Activated CD4-positive, alpha-beta T cell treated with anti-CD3 and anti-CD28 coated beads for 36 hours (primary cell): ENCODE data around the gene RABGAP1L. TPM values are rescaled to one million over a fixed set of nuclear protein-coding genes. Genes with fewer than 3 reads are reported as not detected.
A peak's percentile ranks its signal among the peaks of the same experiment; 100 is the strongest.

ENCODE experiments used
- ATAC-seq: fragments of 200-7000 bp; cut with Tn5 transposase; one replicate; pipeline ENCODE4 v1.10.0; 2021; ENCODE audit warnings: mild to moderate bottlenecking, moderate library complexity
- CTCF ChIA-PET: fragments of 350-600 bp; sonication (Branson Sonifier 250); formaldehyde crosslinking; loops from one replicate; lab custom pipeline; 2021; ENCODE audit warnings: antibody characterized with exemption; lab: Charles Lee
- POLR2A ChIA-PET: fragments of 350-600 bp; sonication (Branson Sonifier 250); formaldehyde crosslinking; loops from one replicate; lab custom pipeline; 2021; ENCODE audit warnings: antibody characterized with exemption, inconsistent platforms; lab: Charles Lee
- DNase-seq: peaks from one replicate; pipeline ENCODE4 v3.0.0-alpha.2; 2020
- H3K27ac Mint-ChIP-seq: one replicate; pipeline ENCODE4 v1.8.0; 2021; ENCODE audit warnings: mixed read lengths
- H3K27me3 Mint-ChIP-seq: one replicate; pipeline ENCODE4 v1.8.0; 2021; ENCODE audit warnings: mixed read lengths
- H3K36me3 Mint-ChIP-seq: one replicate; pipeline ENCODE4 v1.8.0; 2021; ENCODE audit warnings: low read depth, mixed read lengths
- H3K4me1 Mint-ChIP-seq: one replicate; pipeline ENCODE4 v1.8.0; 2021; ENCODE audit warnings: mixed read lengths
- H3K4me3 Mint-ChIP-seq: one replicate; pipeline ENCODE4 v1.8.0; 2021; ENCODE audit warnings: mild to moderate bottlenecking, moderate library complexity, mixed read lengths
- H3K9me3 Mint-ChIP-seq: one replicate; pipeline ENCODE4 v1.8.0; 2021; ENCODE audit warnings: low read depth, mixed read lengths
- intact Hi-C, 2 experiments: fragments of 100-400 bp; cut with DNase I in 1 of 2; cut with micrococcal nuclease in 1 of 2; formaldehyde crosslinking; loops; one replicate each; pipeline versions ENCODE4 v1.14.2 to v1.15.1; 2022 to 2024; cut with DNase I, micrococcal nuclease
- total RNA-seq, 2 experiments: library from RNA; stranded (reverse); gene quantifications; one replicate each; pipeline ENCODE4 v1.2.3, GENCODE V29; 2021

RABGAP1L gene
- total RNA-seq, 2 experiments from 2014 or later = 22.6 to 29.9 TPM

GRCh38 chr1:174984952-174985351 lies 825.6 kb downstream of the RABGAP1L start:
- Mint-ChIP-seq H3K4me1 (peaks cover 32% of the 10 kb centered on the region), H3K4me3 (no peak overlapping the region), H3K9me3 (no peaks in the 10 kb centered on the region), H3K27me3 (no peaks in the 10 kb centered on the region), H3K27ac (no peak overlapping the region), H3K36me3 (peaks cover 23% of the 10 kb centered on the region)
- DNase-seq (no peak), ATAC-seq (no peak)
- ChIA-PET POLR2A (no interaction called here), CTCF (interaction anchor here (0.8 to 1.6 kb wide), 6 partner anchors 14 to 723 kb away, joined by 3 to 10 read pairs (median 6); partner anchors contain the start of gene CACYBP)
- intact Hi-C loops = loop anchor here in 1 of 2 experiments (5.0 kb wide), 2 partner anchors 103 to 728 kb away; no protein-coding TSS in a partner anchor

DNA sequence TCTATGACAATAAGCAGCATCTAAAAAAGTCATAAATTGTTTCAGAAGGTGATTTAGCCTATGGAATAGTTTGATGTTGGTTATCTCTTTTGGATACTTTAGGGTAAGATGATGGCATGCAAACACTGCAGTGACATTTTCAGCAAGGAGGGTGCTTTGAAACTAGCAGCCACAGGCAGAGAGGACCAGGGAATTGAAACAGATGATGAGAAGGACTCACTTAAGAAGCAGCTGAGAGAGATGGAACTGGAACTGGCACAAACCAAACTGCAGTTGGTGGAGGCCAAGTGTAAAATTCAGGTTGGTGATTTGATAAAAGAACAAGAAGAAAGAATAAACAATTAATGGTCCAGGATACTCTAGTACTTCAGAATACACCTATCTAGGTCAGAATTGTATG lies 829.2 kb downstream of the RABGAP1L start:
- no peak overlapping the region for H3K4me3 Mint-ChIP-seq

DNA sequence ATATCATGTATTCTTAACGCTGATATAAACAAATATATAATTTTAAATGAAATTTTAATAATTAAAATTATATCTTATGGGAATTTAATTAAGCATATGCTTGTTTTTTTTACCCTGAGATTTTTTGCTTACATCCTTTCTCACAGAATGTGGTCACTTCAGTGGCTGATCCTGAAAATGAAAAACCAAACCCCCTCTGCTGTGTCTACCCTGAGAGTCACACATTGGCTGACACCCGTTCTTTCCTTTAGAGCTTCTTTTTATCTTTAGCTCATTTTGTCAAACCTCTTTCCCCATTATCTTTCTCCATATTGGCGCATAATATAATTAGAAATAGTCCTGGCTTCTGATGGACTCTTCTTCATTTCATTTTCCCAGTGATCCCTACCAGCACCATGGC lies 829.7 kb downstream of the RABGAP1L start:
- Mint-ChIP-seq H3K9me3 (no peaks in the 10 kb centered on the region), H3K27ac (peak overlapping the region; percentile 90), H3K27me3 (no peaks in the 10 kb centered on the region), H3K4me1 (peaks cover 24% of the 10 kb centered on the region), H3K4me3 (no peak overlapping the region), H3K36me3 (peaks cover 6% of the 10 kb centered on the region)
- ATAC-seq = no peak
- intact Hi-C loops = no loop called here
- no peak for DNase-seq
- POLR2A ChIA-PET = no interaction called here
- CTCF ChIA-PET = interaction anchor here (0.7 to 1.9 kb wide), 5 partner anchors 10 to 220 kb away, joined by 3 to 9 read pairs (median 3); no protein-coding TSS in a partner anchor

More for the DNA sequence above, 829.2 kb downstream of the RABGAP1L start:
- no peak for ATAC-seq
- intact Hi-C loops = no loop called here
- POLR2A ChIA-PET = no interaction called here
- no peaks in the 10 kb centered on the region for H3K27me3 Mint-ChIP-seq
- H3K27ac Mint-ChIP-seq = no peak overlapping the region
- H3K36me3 Mint-ChIP-seq = peaks cover 7% of the 10 kb centered on the region
- CTCF ChIA-PET = interaction anchor here (1.2 to 1.9 kb wide), 2 partner anchors 10 to 219 kb away, joined by 3 to 9 read pairs; no protein-coding TSS in a partner anchor
- H3K4me1 Mint-ChIP-seq = peaks cover 22% of the 10 kb centered on the region
- DNase-seq = no peak
- H3K9me3 Mint-ChIP-seq = no peaks in the 10 kb centered on the region

DNA sequence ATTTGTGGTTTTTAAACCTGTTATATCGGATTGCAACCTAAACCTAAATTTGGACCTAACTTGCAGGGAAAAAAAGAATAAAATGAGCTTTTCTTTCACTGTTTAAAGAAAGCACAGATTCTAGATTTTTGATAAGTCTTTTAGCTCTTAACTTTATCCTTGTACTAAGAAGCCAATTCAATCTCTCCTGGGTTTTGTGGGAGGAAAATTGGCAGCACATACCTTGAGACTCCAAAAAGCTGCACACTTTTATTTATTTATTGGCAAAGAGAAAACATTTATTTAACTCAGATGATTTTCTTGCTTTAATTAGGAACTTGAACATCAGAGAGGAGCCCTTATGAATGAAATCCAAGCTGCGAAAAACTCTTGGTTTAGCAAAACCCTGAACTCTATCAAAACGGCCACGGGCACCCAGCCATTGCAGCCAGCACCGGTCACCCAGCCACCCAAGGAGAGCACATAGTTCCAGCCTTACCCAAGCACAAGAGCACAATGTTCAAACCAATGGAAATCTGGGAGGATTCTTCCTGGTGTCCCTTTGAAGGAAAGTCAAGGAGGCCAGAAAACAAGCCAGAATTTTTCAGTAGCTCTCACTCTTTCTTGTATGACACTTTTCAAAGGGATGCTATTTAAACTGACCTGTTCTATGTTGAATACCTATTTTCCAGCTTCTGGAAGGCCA lies 830.4 kb downstream of the RABGAP1L start:
- ChIA-PET CTCF (interaction anchor here (0.7 to 1.9 kb wide), 8 partner anchors 9 to 244 kb away, joined by 3 to 9 read pairs (median 3); no protein-coding TSS in a partner anchor), POLR2A (no interaction called here)
- H3K4me1 Mint-ChIP-seq = peaks cover 25% of the 10 kb centered on the region
- intact Hi-C loops = loop anchor here in 1 of 2 experiments (1.0 to 2.0 kb wide), 2 partner anchors 10 to 21 kb away; partner anchors contain the start of gene CACYBP
- no peaks in the 10 kb centered on the region for H3K27me3 Mint-ChIP-seq
- DNase-seq (no peak), ATAC-seq (no peak)
- peak overlapping the region; percentile 90 for H3K27ac Mint-ChIP-seq
- H3K36me3 Mint-ChIP-seq = peaks cover 6% of the 10 kb centered on the region
- peak overlapping the region; percentile 62 for H3K4me3 Mint-ChIP-seq
- no peaks in the 10 kb centered on the region for H3K9me3 Mint-ChIP-seq

DNA sequence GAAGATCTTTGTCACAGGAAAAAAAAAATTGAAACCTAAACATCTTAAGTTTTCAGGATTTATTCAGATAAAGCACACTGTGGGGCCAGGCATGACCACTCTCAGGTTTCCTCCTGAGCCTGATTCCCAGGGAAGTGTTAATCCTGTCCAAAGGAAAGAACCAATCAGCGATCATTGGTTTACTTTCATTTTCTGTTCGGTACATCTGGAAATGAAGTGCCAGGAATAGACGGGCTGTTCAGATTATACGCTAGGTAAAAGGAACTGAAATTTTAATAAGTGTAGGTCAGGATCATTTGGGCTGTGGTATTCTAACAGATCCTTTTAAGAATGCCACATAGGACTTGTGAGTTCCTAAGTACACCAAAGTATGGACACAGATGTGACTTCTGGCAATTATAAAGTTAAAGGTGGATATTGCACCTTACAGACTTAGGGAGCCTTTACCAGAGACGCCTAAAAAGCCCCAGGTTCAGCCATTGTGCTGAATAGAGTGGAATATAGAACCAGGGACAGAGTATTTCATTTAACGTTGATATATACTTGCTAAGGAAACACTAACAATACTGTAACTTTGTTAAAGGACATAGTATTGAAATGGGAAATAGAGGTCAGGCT lies 831.2 kb downstream of the RABGAP1L start:
- Mint-ChIP-seq H3K4me1 (peaks cover 23% of the 10 kb centered on the region), H3K9me3 (no peaks in the 10 kb centered on the region), H3K27me3 (no peaks in the 10 kb centered on the region), H3K4me3 (peak overlapping the region; percentile 76), H3K27ac (peak overlapping the region; percentile 88), H3K36me3 (peaks cover 6% of the 10 kb centered on the region)
- ATAC-seq = peak; percentile 72
- intact Hi-C loops = loop anchor here in 1 of 2 experiments (1.0 to 2.0 kb wide), 2 partner anchors 9 to 22 kb away; partner anchors contain the start of gene CACYBP
- ChIA-PET CTCF (interaction anchor here (0.9 to 1.9 kb wide), 6 partner anchors 8 to 245 kb away, joined by 3 to 9 read pairs (median 4); no protein-coding TSS in a partner anchor), POLR2A (no interaction called here)
- no peak for DNase-seq

- peaks cover 8% of the 10 kb centered on the region for H3K36me3 Mint-ChIP-seq
- peaks cover 23% of the 10 kb centered on the region for H3K4me1 Mint-ChIP-seq
- no peaks in the 10 kb centered on the region for H3K27me3 Mint-ChIP-seq
- ChIA-PET CTCF (interaction anchor here (0.7 to 1.7 kb wide), 3 partner anchors 8 to 234 kb away, joined by 4 to 11 read pairs (median 4); no protein-coding TSS in a partner anchor), POLR2A (no interaction called here)
- no peak overlapping the region for H3K4me3 Mint-ChIP-seq
- intact Hi-C loops = loop anchor here in 1 of 2 experiments (2.0 kb wide), 1 partner anchor 23 kb away; no protein-coding TSS in a partner anchor
- DNase-seq (no peak), ATAC-seq (no peak)
- H3K27ac Mint-ChIP-seq = no peak overlapping the region
- H3K9me3 Mint-ChIP-seq = no peaks in the 10 kb centered on the region
Measured at GRCh38 chr1:174991473-174991872, 832.2 kb downstream of the RABGAP1L start.

DNA sequence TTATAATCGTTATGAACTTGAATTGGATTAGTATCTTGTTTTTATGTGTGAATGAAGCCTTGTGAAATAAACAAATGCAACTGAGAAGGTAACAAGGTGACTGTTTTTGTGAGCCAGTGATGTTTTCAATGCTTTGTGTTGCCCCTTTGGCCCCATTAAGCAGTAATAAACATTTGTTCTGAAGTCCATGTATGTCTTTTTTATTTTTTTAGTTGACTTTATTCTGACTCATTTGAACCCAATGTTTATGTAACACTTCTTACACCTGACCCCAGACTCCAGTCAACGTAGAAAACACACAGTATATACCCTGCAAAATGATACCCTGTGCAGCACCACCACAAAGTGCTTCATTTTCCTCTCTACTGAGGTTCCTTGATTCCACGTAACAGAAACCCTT lies 835.8 kb downstream of the RABGAP1L start:
- CTCF ChIA-PET = interaction anchor here (1.5 kb wide), 1 partner anchor 12 kb away, joined by 11 read pairs; no protein-coding TSS in a partner anchor
- Mint-ChIP-seq H3K36me3 (peaks cover 14% of the 10 kb centered on the region), H3K4me3 (no peak overlapping the region), H3K27me3 (no peaks in the 10 kb centered on the region), H3K4me1 (peaks cover 19% of the 10 kb centered on the region), H3K27ac (no peak overlapping the region), H3K9me3 (no peaks in the 10 kb centered on the region)
- POLR2A ChIA-PET = no interaction called here
- intact Hi-C loops = loop anchor here in 1 of 2 experiments (5.0 kb wide), 1 partner anchor 733 kb away; no protein-coding TSS in a partner anchor
- no peak for ATAC-seq
- DNase-seq = no peak

- Mint-ChIP-seq H3K4me1 (peaks cover 17% of the 10 kb centered on the region), H3K36me3 (peaks cover 20% of the 10 kb centered on the region), H3K27me3 (no peaks in the 10 kb centered on the region), H3K27ac (no peak overlapping the region), H3K9me3 (no peaks in the 10 kb centered on the region), H3K4me3 (no peak overlapping the region)
- ChIA-PET CTCF (interaction anchor here (1.5 to 1.7 kb wide), 2 partner anchors 12 to 252 kb away, joined by 5 to 11 read pairs; no protein-coding TSS in a partner anchor), POLR2A (no interaction called here)
- DNase-seq (no peak), ATAC-seq (no peak)
- intact Hi-C loops = loop anchor here in 1 of 2 experiments (5.0 kb wide), 1 partner anchor 734 kb away; no protein-coding TSS in a partner anchor
Measured at GRCh38 chr1:174995916-174996315, 836.6 kb downstream of the RABGAP1L start.

DNA sequence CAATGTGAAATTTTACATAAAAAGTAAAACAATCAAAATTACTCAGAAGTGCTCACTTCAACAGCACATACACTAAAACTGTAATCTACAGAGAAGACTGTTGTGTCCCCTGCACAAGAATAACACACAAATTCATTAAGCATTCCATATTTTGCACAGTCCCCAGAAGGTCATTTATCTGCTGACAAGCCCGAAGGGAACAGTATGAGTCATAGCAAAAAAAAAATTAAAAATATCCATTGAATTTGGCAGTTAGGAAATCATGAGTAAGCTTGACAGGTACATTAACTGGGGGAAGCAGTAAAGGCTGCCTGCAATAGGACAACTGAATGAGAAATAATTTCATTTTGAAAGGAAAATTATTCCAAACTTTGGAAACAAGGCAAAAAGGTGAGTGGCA lies 837.2 kb downstream of the RABGAP1L start:
- Mint-ChIP-seq H3K27me3 (no peaks in the 10 kb centered on the region), H3K4me1 (peaks cover 20% of the 10 kb centered on the region), H3K9me3 (no peaks in the 10 kb centered on the region), H3K4me3 (no peak overlapping the region), H3K27ac (no peak overlapping the region), H3K36me3 (peaks cover 26% of the 10 kb centered on the region)
- ChIA-PET CTCF (interaction anchor here (0.7 to 1.7 kb wide), 4 partner anchors 13 to 252 kb away, joined by 3 to 11 read pairs (median 4); no protein-coding TSS in a partner anchor), POLR2A (no interaction called here)
- intact Hi-C loops = loop anchor here in 1 of 2 experiments (5.0 kb wide), 1 partner anchor 734 kb away; no protein-coding TSS in a partner anchor
- DNase-seq = no peak
- ATAC-seq = no peak

- Mint-ChIP-seq H3K4me1 (peaks cover 24% of the 10 kb centered on the region), H3K27ac (peak overlapping the region; percentile 35), H3K36me3 (peaks cover 32% of the 10 kb centered on the region), H3K4me3 (no peak overlapping the region), H3K27me3 (no peaks in the 10 kb centered on the region), H3K9me3 (no peaks in the 10 kb centered on the region)
- ChIA-PET CTCF (interaction anchor here (0.7 to 1.7 kb wide), 7 partner anchors 11 to 743 kb away, joined by 3 to 5 read pairs (median 3); no protein-coding TSS in a partner anchor), POLR2A (interaction anchor here (1.0 kb wide), 1 partner anchor 33 kb away, joined by 3 read pairs; no protein-coding TSS in a partner anchor)
- intact Hi-C loops = loop anchor here in 1 of 2 experiments (5.0 kb wide), 1 partner anchor 735 kb away; no protein-coding TSS in a partner anchor
- ATAC-seq (no peak), DNase-seq (no peak)
Measured at GRCh38 chr1:174997041-174997440, 837.7 kb downstream of the RABGAP1L start.
